Measurements from ENCODE around the gene PTPN5. TPM values are rescaled to one million over a fixed set of nuclear protein-coding genes. Genes with fewer than 3 reads are reported as not detected.

PTPN5 gene
- polyA plus RNA-seq, 3 donors, result not detected

DNA sequence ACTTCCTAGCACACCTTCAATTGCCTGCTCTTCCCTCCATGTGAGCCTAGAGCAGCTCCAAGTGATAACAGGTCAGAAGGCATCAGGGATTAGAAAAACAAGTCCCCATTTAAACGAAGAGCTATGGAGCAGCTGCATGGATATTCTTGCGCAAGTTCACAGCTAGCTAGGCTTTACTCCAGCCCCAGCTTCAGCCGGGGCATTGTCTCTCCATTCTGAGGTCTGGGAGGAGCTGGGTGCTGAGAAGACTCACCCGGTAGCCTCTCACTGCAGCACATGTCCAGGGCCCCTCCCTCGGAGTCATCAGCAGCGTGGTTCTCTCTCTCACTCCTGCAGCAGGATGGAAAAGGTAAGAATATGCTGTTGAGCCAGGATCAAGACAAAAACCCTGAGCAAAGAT lies 26.0 kb downstream of the PTPN5 start:
- TF ChIP-seq, protein P1, sequence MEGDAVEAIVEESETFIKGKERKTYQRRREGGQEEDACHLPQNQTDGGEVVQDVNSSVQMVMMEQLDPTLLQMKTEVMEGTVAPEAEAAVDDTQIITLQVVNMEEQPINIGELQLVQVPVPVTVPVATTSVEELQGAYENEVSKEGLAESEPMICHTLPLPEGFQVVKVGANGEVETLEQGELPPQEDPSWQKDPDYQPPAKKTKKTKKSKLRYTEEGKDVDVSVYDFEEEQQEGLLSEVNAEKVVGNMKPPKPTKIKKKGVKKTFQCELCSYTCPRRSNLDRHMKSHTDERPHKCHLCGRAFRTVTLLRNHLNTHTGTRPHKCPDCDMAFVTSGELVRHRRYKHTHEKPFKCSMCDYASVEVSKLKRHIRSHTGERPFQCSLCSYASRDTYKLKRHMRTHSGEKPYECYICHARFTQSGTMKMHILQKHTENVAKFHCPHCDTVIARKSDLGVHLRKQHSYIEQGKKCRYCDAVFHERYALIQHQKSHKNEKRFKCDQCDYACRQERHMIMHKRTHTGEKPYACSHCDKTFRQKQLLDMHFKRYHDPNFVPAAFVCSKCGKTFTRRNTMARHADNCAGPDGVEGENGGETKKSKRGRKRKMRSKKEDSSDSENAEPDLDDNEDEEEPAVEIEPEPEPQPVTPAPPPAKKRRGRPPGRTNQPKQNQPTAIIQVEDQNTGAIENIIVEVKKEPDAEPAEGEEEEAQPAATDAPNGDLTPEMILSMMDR (IDR thresholded peaks at IDR 0.05), result no peak
- peaks cover 6 to 10% of the 10 kb centered on the region in 2 donors for H3K4me1 ChIP-seq (ENCODE audit: control insufficient read depth in 1 of 2, insufficient read depth in 2 of 2, low read length in 2 of 2)
- no peak overlapping the region for H3K27ac ChIP-seq (ENCODE audit: low read depth in 1 of 2, low read length in 2 of 2)
- H2AFZ ChIP-seq (ENCODE audit: insufficient read depth, low read depth, low read length, poor library complexity, severe bottlenecking), result no peak overlapping the region
- Mint-ChIP-seq H3K27me3 (ENCODE audit: low read depth in 3 of 3) (peaks cover 2 to 4% (median 3%) of the 10 kb centered on the region in 3 donors), H3K27ac (no peak overlapping the region), H3K4me3 (no peak overlapping the region), H3K4me1 (peaks cover 16% of the 10 kb centered on the region), H3K36me3 (no peaks in the 10 kb centered on the region), H3K9me3 (no peaks in the 10 kb centered on the region)
- intact Hi-C loops (cut with micrococcal nuclease), result no loop called here
- no peaks in the 10 kb centered on the region for H4K20me1 ChIP-seq (ENCODE audit: insufficient read depth, low read length)
- no peak for DNase-seq
- H3K9ac ChIP-seq (ENCODE audit: insufficient read depth, low read length, poor library complexity, severe bottlenecking), result no peak overlapping the region
- WGBS (ENCODE audit: insufficient coverage), result 89% methylated on average over 2 of the region's 6 CpGs
- H3K9me3 ChIP-seq (replicated peaks in 1 of 2; ENCODE audit: control insufficient read depth in 1 of 2, insufficient read depth in 1 of 2, low read length in 2 of 2), result no peaks in the 10 kb centered on the region
- no peaks in the 10 kb centered on the region for H3K27me3 ChIP-seq (ENCODE audit: control insufficient read depth in 2 of 2, insufficient read depth in 2 of 2, low read length in 2 of 2)
- no peak overlapping the region for H3K4me2 ChIP-seq (replicated peaks; ENCODE audit: extremely low read depth, low read length, poor library complexity, severe bottlenecking)
- no peaks in the 10 kb centered on the region for H3K79me2 ChIP-seq (ENCODE audit: insufficient read depth, low read length)
- H3K4me3 ChIP-seq (replicated peaks in 1 of 3; ENCODE audit: low read depth in 2 of 3, low read length in 3 of 3), result no peak overlapping the region
- H3K36me3 ChIP-seq (replicated peaks in 1 of 2; ENCODE audit: control insufficient read depth in 1 of 2, insufficient read depth in 2 of 2, low read length in 2 of 2), result no peaks in the 10 kb centered on the region

DNA sequence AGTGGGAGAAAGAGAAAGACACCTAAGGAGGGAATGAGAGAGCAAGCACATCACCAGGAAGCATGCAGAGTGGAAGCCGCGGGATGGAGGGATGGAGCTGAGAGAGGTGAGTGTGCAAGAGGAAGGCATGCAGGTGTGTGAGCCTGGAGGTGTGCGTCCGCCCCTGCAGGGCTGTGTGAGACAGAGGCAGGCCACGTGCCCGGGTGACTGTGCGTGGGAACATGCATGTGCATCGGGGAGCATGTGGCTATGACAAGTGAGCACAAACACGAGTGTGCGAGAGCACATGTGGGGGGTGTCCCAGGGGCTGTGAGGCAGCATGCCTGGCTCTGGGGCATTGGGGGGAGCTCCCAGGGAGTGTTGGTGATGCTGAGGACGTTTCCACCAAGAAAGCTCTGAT lies 29.9 kb downstream of the PTPN5 start:
- Mint-ChIP-seq H3K27ac (no peak overlapping the region), H3K27me3 (ENCODE audit: low read depth in 3 of 3) (peaks cover 5 to 8% (median 7%) of the 10 kb centered on the region in 3 donors)
- intact Hi-C loops (cut with micrococcal nuclease), result no loop called here

More for the DNA sequence above, 29.9 kb downstream of the PTPN5 start:
- no peak overlapping the region for H3K4me3 Mint-ChIP-seq
- Histone ChIP-seq H2AFZ (ENCODE audit: insufficient read depth, low read depth, low read length, poor library complexity, severe bottlenecking) (no peak overlapping the region), H3K27me3 (ENCODE audit: control insufficient read depth in 2 of 2, insufficient read depth in 2 of 2, low read length in 2 of 2) (no peaks in the 10 kb centered on the region), H3K4me3 (replicated peaks in 1 of 3; ENCODE audit: low read depth in 2 of 3, low read length in 3 of 3) (no peak overlapping the region), H3K27ac (ENCODE audit: low read depth in 1 of 2, low read length in 2 of 2) (no peak overlapping the region), H3K36me3 (replicated peaks in 1 of 2; ENCODE audit: control insufficient read depth in 1 of 2, insufficient read depth in 2 of 2, low read length in 2 of 2) (no peaks in the 10 kb centered on the region), H3K9me3 (replicated peaks in 1 of 2; ENCODE audit: control insufficient read depth in 1 of 2, insufficient read depth in 1 of 2, low read length in 2 of 2) (no peaks in the 10 kb centered on the region), H3K4me1 (ENCODE audit: control insufficient read depth in 1 of 2, insufficient read depth in 2 of 2, low read length in 2 of 2) (no peaks in the 10 kb centered on the region), H3K4me2 (replicated peaks; ENCODE audit: extremely low read depth, low read length, poor library complexity, severe bottlenecking) (no peak overlapping the region), H4K20me1 (ENCODE audit: insufficient read depth, low read length) (no peaks in the 10 kb centered on the region), H3K79me2 (ENCODE audit: insufficient read depth, low read length) (no peaks in the 10 kb centered on the region), H3K9ac (ENCODE audit: insufficient read depth, low read length, poor library complexity, severe bottlenecking) (no peak overlapping the region)
- 93% methylated on average over 11 of the region's 11 CpGs for WGBS (ENCODE audit: insufficient coverage)
- H3K9me3 Mint-ChIP-seq, result no peaks in the 10 kb centered on the region
- no peaks in the 10 kb centered on the region for H3K36me3 Mint-ChIP-seq
- DNase-seq, result no peak
- peaks cover 3% of the 10 kb centered on the region for H3K4me1 Mint-ChIP-seq
- TF ChIP-seq, protein P1 (IDR thresholded peaks at IDR 0.05), result no peak
